H9 (cell line): ENCODE results near the gene RAB31. TPM values are rescaled to one million over a fixed set of nuclear protein-coding genes. Genes with fewer than 3 reads are reported as not detected.

Source experiments
- DNase-seq: peaks from one replicate; pipeline ENCODE4 v3.0.0-alpha.2; 2017
- H2AFZ ChIP-seq: one replicate; pipeline ENCODE4 v1.6.1; 2013; ENCODE audit warnings: mild to moderate bottlenecking, low read length, control low read depth, moderate library complexity
- H2AK5ac ChIP-seq: 2 replicates; pipeline ENCODE4 v1.6.1; 2013; ENCODE audit warnings: low read length, control low read depth, mixed read lengths; ENCODE audit not compliant: insufficient read length
- H2BK120ac ChIP-seq: one replicate; pipeline ENCODE4 v1.6.1; 2013; ENCODE audit warnings: low read depth, mild to moderate bottlenecking, low read length, control low read depth, inconsistent platforms; ENCODE audit not compliant: poor library complexity, severe bottlenecking
- H2BK12ac ChIP-seq: 2 replicates; pipeline ENCODE4 v1.6.1; 2013; ENCODE audit warnings: low read length, control low read depth, mixed read lengths, low read depth; ENCODE audit not compliant: insufficient read length
- H2BK15ac ChIP-seq: 2 replicates; pipeline ENCODE4 v1.6.1; 2013; ENCODE audit warnings: low read depth, low read length, control low read depth
- H2BK20ac ChIP-seq: one replicate; pipeline ENCODE4 v1.6.1; 2013; ENCODE audit warnings: low read depth, mild to moderate bottlenecking, low read length, control low read depth, inconsistent platforms; ENCODE audit not compliant: poor library complexity, severe bottlenecking
- H2BK5ac ChIP-seq: 2 replicates; pipeline ENCODE4 v1.6.1; 2013; ENCODE audit warnings: low read length, control low read depth, mixed read lengths; ENCODE audit not compliant: insufficient read length
- H3K14ac ChIP-seq: 2 replicates; pipeline ENCODE4 v1.6.1; 2013; ENCODE audit warnings: low read length, control low read depth; ENCODE audit not compliant: insufficient read depth
- H3K18ac ChIP-seq: 2 replicates; pipeline ENCODE4 v1.6.1; 2013; ENCODE audit warnings: low read depth, mild to moderate bottlenecking, mixed read lengths, low read length, control low read depth; ENCODE audit not compliant: insufficient read length
- H3K23ac ChIP-seq: 2 replicates; pipeline ENCODE4 v1.6.1; 2013; ENCODE audit warnings: low read length, control low read depth, mixed read lengths, low read depth; ENCODE audit not compliant: insufficient read length
- H3K23me2 ChIP-seq: 2 replicates; pipeline ENCODE4 v1.6.1; 2013; ENCODE audit warnings: low read depth, mild to moderate bottlenecking, mixed read lengths, low read length, control low read depth; ENCODE audit not compliant: insufficient read length, poor library complexity, severe bottlenecking
- H3K27ac ChIP-seq: 2 replicates; pipeline ENCODE4 v1.5.1; 2013; ENCODE audit warnings: low read length, control low read depth, mixed read lengths, low read depth; ENCODE audit not compliant: insufficient read length
- H3K27me3 ChIP-seq: 2 replicates; pipeline ENCODE4 v1.6.1; 2013; ENCODE audit warnings: low read length, control low read depth, inconsistent platforms; ENCODE audit not compliant: insufficient read depth
- H3K4ac ChIP-seq: 2 replicates; pipeline ENCODE4 v1.6.1; 2013; ENCODE audit warnings: low read depth, mild to moderate bottlenecking, control low read depth, inconsistent platforms, low read length, moderate library complexity
- H3K4me1 ChIP-seq: 2 replicates; pipeline ENCODE4 v1.6.1; 2013; ENCODE audit warnings: low read length, control low read depth, inconsistent platforms; ENCODE audit not compliant: insufficient read depth
- H3K4me2 ChIP-seq: 2 replicates; pipeline ENCODE4 v1.6.1; 2013; ENCODE audit warnings: low read length, control low read depth, mixed read lengths; ENCODE audit not compliant: insufficient read length, insufficient read depth
- H3K56ac ChIP-seq: 2 replicates; pipeline ENCODE4 v1.6.1; 2013; ENCODE audit warnings: low read depth, mild to moderate bottlenecking, mixed read lengths, low read length, control low read depth; ENCODE audit not compliant: insufficient read length
- H3K79me1 ChIP-seq: 2 replicates; pipeline ENCODE4 v1.6.1; 2013; ENCODE audit warnings: low read depth, mild to moderate bottlenecking, moderate library complexity, low read length, control low read depth, inconsistent platforms; ENCODE audit not compliant: insufficient read depth, poor library complexity, severe bottlenecking
- H3K79me2 ChIP-seq: 2 replicates; pipeline ENCODE4 v1.6.1; 2013; ENCODE audit warnings: low read length, control low read depth, inconsistent platforms; ENCODE audit not compliant: insufficient read depth
- H3K9ac ChIP-seq: 2 replicates; pipeline ENCODE4 v1.6.1; 2013; ENCODE audit warnings: low read length, control low read depth, mixed read lengths; ENCODE audit not compliant: insufficient read length; ENCODE audit errors: extremely low read depth
- H3K9me3 ChIP-seq: one replicate; pipeline ENCODE4 v1.6.1; 2013; ENCODE audit warnings: low read depth, low read length, inconsistent platforms; ENCODE audit not compliant: control insufficient read depth
- H3T11ph ChIP-seq: one replicate; pipeline ENCODE4 v1.6.1; 2013; ENCODE audit warnings: mild to moderate bottlenecking, low read length, control low read depth, inconsistent platforms
- H4K20me1 ChIP-seq: one replicate; pipeline ENCODE4 v1.6.1; 2013; ENCODE audit not compliant: control insufficient read depth, insufficient read length, insufficient read depth
- H4K5ac ChIP-seq: 2 replicates; pipeline ENCODE4 v1.6.1; 2013; ENCODE audit warnings: low read depth, mild to moderate bottlenecking, mixed read lengths, low read length, control low read depth; ENCODE audit not compliant: insufficient read length
- H4K8ac ChIP-seq: replicated peaks from 2 replicates; pipeline ENCODE4 v1.6.1; 2013; ENCODE audit warnings: low read length, control low read depth, mixed read lengths, low read depth; ENCODE audit not compliant: insufficient read length
- H4K91ac ChIP-seq: 2 replicates; pipeline ENCODE4 v1.6.1; 2013; ENCODE audit warnings: low read depth, mild to moderate bottlenecking, moderate library complexity, mixed read lengths, low read length, control low read depth; ENCODE audit not compliant: insufficient read length
- H3K27ac Mint-ChIP-seq, 3 experiments: 2 replicates in 2 of 3; 3 replicates in 1 of 3; pipeline ENCODE4 v1.8.0; 2020 to 2021; ENCODE audit warnings: mixed read lengths in 3 of 3, mild to moderate bottlenecking in 1 of 3, moderate library complexity in 1 of 3
- H3K27me3 Mint-ChIP-seq: 2 replicates; pipeline ENCODE4 v1.8.0; 2021; ENCODE audit warnings: low read depth, mild to moderate bottlenecking, moderate library complexity, mixed read lengths
- H3K36me3 Mint-ChIP-seq, 3 experiments: 2 replicates in 2 of 3; 3 replicates in 1 of 3; pipeline ENCODE4 v1.8.0; 2020 to 2021; ENCODE audit warnings: low read depth in 3 of 3, mixed read lengths in 3 of 3; ENCODE audit not compliant: insufficient read depth in 1 of 3
- H3K4me1 Mint-ChIP-seq, 2 experiments: 2 replicates each; pipeline ENCODE4 v1.8.0; 2020; ENCODE audit warnings: mixed read lengths in 2 of 2
- H3K4me3 Mint-ChIP-seq, 2 experiments: 2 replicates in 1 of 2; 3 replicates in 1 of 2; pipeline ENCODE4 v1.8.0; 2020 to 2021; ENCODE audit warnings: mild to moderate bottlenecking in 2 of 2, mixed read lengths in 2 of 2, moderate library complexity in 1 of 2
- H3K9me3 Mint-ChIP-seq, 2 experiments: 2 replicates in 1 of 2; 3 replicates in 1 of 2; pipeline ENCODE4 v1.8.0; 2020; ENCODE audit warnings: mild to moderate bottlenecking in 2 of 2, mixed read lengths in 2 of 2, moderate library complexity in 1 of 2
- WGBS: extraction: QIAGEN DNeasy Blood & Tissue Kit; methylation state at CpG from one replicate; pipeline ENCODE4 v1.1.7; 2013; ENCODE audit warnings: missing lambda C conversion rate, low lambda C conversion rate, mixed read lengths; ENCODE audit not compliant: insufficient read length; ENCODE audit errors: extremely low coverage; 5-methylcytosine and 5-hydroxymethylcytosine counted together
- total RNA-seq: library from RNA; stranded (reverse); gene quantifications from 2 replicates; pipeline ENCODE4 v1.2.1, GENCODE V29; 2021
- TF ChIP-seq, protein P1 (sequence below): fragments of 200-600 bp; sonication (generic); conservative IDR thresholded peaks from 3 replicates; pipeline ENCODE4 v1.8.0; 2021; ENCODE audit warnings: antibody characterized with exemption, mild to moderate bottlenecking

Gene RAB31
- total RNA-seq, 1 experiment from 2014 or later, result 22.4 TPM

DNA sequence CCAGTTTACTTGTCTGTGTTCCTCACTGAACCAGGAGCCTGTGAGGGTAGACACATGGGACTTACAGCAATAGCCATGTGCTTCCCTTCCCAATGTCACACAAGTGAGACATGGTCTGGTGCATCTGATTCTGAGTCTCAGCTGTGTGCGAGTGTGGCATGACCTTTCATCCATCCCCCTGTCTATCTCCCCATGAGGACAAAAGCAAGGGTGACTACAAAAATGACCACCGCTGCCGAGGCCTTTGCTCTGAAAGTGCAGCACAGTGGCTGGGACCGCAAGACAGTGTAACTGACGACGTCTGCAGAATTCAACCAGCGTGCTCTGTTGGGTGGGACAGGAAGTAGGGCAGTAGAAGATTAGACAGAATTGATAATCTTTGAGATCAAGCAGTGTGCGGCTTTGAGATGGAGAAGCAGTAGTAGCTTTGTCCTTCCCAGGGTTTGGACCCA is 50.5 kb downstream of the RAB31 start:
- Histone ChIP-seq H3K23ac (no peak overlapping the region), H3K79me1 (no peaks in the 10 kb centered on the region), H3K14ac (no peak overlapping the region), H4K91ac (no peak overlapping the region), H2BK20ac (no peak overlapping the region), H2BK15ac (no peak overlapping the region), H3T11ph (no peak overlapping the region), H3K9ac (no peak overlapping the region), H3K56ac (no peak overlapping the region), H3K4ac (no peak overlapping the region), H3K4me1 (no peaks in the 10 kb centered on the region), H4K5ac (no peak overlapping the region), H3K9me3 (no peaks in the 10 kb centered on the region), H3K4me2 (no peak overlapping the region), H2BK120ac (no peak overlapping the region), H4K8ac (no peak overlapping the region), H2BK12ac (no peak overlapping the region), H4K20me1 (no peaks in the 10 kb centered on the region), H2AK5ac (no peak overlapping the region), H3K27me3 (no peaks in the 10 kb centered on the region; the same call in 1 of the 2 replicates), H2BK5ac (no peak overlapping the region), H2AFZ (no peak overlapping the region), H3K23me2 (no peaks in the 10 kb centered on the region), H3K27ac (no peak overlapping the region), H3K18ac (no peak overlapping the region), H3K79me2 (no peaks in the 10 kb centered on the region; the same call in 1 of the 2 replicates)
- peak overlapping the region in 1 of 3 experiments; percentile 75; a peak in 3 of 7 replicates for H3K27ac Mint-ChIP-seq
- TF ChIP-seq, protein P1, sequence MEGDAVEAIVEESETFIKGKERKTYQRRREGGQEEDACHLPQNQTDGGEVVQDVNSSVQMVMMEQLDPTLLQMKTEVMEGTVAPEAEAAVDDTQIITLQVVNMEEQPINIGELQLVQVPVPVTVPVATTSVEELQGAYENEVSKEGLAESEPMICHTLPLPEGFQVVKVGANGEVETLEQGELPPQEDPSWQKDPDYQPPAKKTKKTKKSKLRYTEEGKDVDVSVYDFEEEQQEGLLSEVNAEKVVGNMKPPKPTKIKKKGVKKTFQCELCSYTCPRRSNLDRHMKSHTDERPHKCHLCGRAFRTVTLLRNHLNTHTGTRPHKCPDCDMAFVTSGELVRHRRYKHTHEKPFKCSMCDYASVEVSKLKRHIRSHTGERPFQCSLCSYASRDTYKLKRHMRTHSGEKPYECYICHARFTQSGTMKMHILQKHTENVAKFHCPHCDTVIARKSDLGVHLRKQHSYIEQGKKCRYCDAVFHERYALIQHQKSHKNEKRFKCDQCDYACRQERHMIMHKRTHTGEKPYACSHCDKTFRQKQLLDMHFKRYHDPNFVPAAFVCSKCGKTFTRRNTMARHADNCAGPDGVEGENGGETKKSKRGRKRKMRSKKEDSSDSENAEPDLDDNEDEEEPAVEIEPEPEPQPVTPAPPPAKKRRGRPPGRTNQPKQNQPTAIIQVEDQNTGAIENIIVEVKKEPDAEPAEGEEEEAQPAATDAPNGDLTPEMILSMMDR, result no peak
- DNase-seq, result no peak
- peaks cover 1 to 8% (median 4%) of the 10 kb centered on the region in 3 experiments; a peak in 2 of 7 replicates for H3K36me3 Mint-ChIP-seq
- whole genome bisulfite sequencing, result no CpG with 5 or more reads among the region's 8 CpGs
- peaks cover 3 to 7% of the 10 kb centered on the region in 2 experiments; a peak in 2 of 5 replicates for H3K9me3 Mint-ChIP-seq
- H3K27me3 Mint-ChIP-seq, result no peaks in the 10 kb centered on the region
- peaks cover 7 to 13% of the 10 kb centered on the region in 2 experiments; a peak in 3 of 4 replicates for H3K4me1 Mint-ChIP-seq
- no peak overlapping the region; a peak in 1 of 5 replicates for H3K4me3 Mint-ChIP-seq
